SKM-1 treated with dmso at 0.1 percent for 144 hours (cell line): Measurements from ENCODE around the gene OR5C1.
"Not testable (repeated sequence)": the region's sequence is repeated elsewhere in the genome, so short reads cannot be mapped to it uniquely, and the experiment has no call there.

Experiments
- DNase-seq: peaks from one replicate; lab custom pipeline; 2025; ENCODE audit not compliant: unreplicated experiment; lab: John Stamatoyannopoulos, UW

OR5C1 gene

GRCh38 chr9:122788831-122789230, at the start of gene OR5C1:
TSS of gene OR5C1 (plus strand) at chr9:122788933. CDS start at chr9:122788933, 0 bp downstream.
- no peak for DNase-seq

- DNase-seq, result no peak
Measured at GRCh38 chr9:122742003-122742402, 46.7 kb upstream of the OR5C1 start, which contains the start of gene OR1L6. TSS of gene OR1L6 (plus strand) at chr9:122742303. CDS start at chr9:122749848, 7,545 bp downstream.

GRCh38 chr9:122754825-122755224, 33.9 kb upstream of the OR5C1 start:
- no peak for DNase-seq

- no peak for DNase-seq
Measured at GRCh38 chr9:122767817-122768216, 20.9 kb upstream of the OR5C1 start.

DNA sequence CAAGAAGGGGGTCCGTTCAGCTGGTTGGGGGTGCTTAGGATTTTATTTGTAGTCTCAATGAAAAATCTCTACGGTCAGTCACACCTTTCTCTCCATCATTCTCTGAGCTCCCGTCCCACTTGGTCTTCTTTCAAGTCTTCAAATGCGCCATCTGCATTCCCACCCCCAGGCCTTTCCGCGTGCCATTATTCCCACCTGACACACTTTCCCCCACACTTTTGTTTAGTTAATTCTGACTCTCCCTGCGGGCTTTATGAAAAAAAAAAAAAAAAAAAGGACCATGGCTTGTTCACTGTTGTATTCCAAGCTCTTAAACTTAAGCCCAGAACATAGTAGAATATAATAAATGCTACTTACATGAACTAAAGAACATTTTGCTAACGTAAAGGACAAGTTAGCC, 11.7 kb upstream of the OR5C1 start:
- no peak for DNase-seq

GRCh38 chr9:122777935-122778627, 10.7 kb upstream of the OR5C1 start:
- no peak for DNase-seq

GRCh38 chr9:122779181-122779580, 9.6 kb upstream of the OR5C1 start:
- DNase-seq, result no peak

GRCh38 chr9:122780026-122780425, 8.7 kb upstream of the OR5C1 start:
- no peak for DNase-seq

DNA sequence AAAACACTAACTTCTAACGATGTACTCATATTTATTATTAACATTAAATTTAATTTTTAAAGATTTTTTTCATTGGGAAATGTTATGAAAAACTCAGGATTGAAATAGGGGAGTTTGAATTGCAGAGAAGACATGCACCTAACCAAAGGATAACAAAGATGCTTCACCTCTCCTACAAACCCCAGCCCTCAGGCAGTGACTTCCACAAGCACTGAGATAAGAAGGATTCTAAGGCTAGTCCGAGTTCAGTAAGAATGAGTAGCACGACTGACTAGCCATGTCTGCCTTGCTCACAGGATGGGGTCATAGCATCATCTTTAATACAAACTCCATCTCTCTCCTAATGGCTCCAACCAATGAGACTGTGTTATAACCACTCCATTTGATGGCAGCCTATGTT, 7.1 kb upstream of the OR5C1 start:
- DNase-seq, result no peak

- DNase-seq, result no peak
Measured at GRCh38 chr9:122785269-122785668, 3.5 kb upstream of the OR5C1 start.

DNA sequence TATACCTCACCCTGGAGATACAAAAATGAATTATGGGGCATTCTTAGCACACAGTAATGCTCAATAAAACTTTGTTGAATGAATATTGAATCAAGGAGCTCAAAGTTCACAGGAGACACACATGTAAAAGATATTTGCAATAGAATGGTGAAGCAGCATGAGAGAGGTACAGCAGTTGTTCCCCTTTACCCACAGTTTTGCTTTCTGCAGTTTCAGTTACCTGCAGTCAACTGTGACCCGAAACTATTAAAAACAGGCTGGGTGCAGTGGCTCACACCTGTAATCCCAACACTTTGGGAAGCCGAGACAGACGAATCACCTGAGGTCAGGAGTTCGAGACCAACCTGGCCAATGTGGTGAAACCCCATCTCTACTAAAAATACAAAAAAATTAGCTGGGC, 2.4 kb upstream of the OR5C1 start:
- no peak for DNase-seq

DNA sequence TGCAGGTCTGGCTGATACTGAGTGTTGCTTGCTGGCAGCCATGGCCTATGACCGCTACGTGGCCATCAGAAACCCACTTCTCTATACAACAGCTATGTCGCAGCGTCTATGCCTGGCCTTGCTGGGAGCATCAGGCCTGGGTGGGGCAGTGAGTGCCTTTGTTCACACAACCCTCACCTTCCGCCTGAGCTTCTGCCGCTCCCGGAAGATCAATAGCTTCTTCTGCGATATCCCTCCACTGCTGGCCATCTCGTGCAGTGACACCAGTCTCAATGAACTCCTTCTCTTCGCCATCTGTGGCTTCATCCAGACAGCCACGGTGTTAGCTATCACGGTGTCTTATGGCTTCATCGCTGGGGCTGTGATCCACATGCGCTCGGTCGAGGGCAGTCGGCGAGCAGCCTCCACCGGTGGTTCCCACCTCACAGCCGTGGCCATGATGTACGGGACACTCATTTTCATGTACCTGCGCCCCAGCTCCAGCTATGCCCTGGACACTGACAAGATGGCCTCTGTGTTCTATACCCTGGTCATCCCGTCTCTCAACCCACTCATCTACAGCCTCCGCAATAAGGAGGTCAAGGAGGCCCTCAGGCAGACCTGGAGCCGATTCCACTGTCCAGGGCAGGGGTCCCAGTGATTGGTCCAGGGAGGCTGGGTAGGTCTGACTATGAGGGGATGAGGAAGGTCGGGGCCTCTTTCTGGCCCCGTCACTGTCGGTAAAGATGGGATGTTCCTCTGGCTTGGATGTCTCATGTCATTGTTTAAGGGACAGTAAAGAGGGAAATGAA, 718 bp downstream of the OR5C1 start:
- DNase-seq, result no peak

GRCh38 chr9:122791872-122792669, 3.3 kb downstream of the OR5C1 start:
- DNase-seq, result no peak

- DNase-seq, result no peak
Measured at GRCh38 chr9:122797316-122798063, 8.8 kb downstream of the OR5C1 start.

GRCh38 chr9:122800066-122801060, 11.6 kb downstream of the OR5C1 start, which contains the start of gene OR1K1:
TSS of gene OR1K1 (plus strand) at chr9:122800123. CDS start at chr9:122800123, 0 bp downstream.
- DNase-seq, result no peak

- DNase-seq, result no peak
Measured at GRCh38 chr9:122806661-122807060, 17.9 kb downstream of the OR5C1 start.

DNA sequence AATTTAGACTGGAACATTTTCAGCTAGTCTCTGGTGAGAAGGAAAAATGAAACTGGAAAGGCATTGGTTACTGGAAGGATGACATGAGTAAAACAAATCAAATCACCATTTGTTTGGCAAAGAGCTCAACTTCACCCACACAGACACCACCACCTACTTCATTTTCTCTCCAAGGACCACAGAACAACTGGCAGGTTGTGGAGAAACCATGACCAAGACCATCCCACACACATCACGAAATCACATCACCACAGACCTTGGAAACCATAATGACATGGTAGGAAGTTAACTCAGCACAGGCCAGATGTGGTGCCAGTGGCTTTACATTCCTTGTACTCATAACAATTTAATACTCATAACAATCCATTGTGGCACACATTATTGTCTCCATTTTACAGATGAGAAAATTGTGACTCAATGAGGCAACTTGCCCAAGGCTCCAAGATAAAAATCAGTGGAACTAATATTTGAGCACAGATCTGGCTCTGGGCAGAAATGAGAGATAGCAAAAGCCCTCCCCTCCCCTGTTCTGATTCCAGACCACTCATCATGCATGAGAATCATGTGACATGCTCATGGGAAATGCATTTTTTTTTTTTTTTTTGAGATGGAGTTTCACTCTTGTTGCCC, 18.7 kb downstream of the OR5C1 start:
- DNase-seq, result no peak

DNA sequence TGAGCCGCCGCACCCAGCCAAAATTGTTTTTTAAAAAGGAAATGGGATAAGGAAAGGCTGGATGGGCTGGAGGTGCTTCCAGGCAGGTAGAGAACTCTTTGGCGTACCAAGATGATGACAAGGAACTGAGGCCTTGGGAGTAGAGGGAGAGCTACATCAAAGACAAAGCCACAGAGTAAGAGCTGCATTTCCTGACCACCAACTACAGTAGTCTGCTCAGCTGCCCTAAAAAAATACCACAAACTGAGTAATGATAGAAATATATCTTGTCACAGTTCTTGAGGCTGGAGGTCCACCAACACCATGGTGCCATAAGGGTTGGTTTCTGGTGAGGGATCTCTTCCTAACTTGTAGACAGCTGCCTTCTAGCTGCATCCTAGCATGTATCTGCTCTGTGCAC, 19.4 kb downstream of the OR5C1 start:
- no peak for DNase-seq

DNA sequence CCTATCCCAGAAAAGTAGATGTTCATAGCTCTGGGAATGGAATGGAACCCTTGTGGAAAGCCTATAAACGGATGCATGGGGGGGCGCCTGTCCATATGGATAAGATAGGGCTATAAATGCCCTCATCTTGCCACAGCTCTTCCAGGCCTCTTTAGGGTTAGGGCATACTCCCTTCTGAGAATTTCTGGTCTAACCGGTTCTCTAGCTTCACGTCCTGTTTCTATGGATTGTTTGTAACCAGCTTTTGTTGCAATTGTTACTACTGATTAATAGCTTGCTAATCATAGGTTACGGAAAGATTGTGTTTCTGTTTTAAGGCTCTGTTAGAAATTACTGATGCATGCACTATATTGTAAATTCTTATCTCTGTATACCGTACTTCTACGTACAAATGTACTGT, 20.5 kb downstream of the OR5C1 start:
- DNase-seq, result not testable (repeated sequence)
